Measurements from ENCODE around the gene RWDD2A.

GRCh38 chr6:83160167-83160566 is 33.0 kb upstream of the RWDD2A start:
- TF ChIP-seq CTCF (IDR thresholded peaks at IDR 0.05) (no peak), POLR2A (IDR thresholded peaks at IDR 0.05) (no peak)
